Measurements from ENCODE around the gene PKP4. TPM values are rescaled to one million over a fixed set of nuclear protein-coding genes. Genes with fewer than 3 reads are reported as not detected.

The PKP4 gene
- total and polyA plus RNA-seq, 9 of the 15 experiments (the other 6 are each of a cell fraction or from before 2014, with no cell fraction given) = 24.6 to 99.1 (median 74.0) TPM

DNA sequence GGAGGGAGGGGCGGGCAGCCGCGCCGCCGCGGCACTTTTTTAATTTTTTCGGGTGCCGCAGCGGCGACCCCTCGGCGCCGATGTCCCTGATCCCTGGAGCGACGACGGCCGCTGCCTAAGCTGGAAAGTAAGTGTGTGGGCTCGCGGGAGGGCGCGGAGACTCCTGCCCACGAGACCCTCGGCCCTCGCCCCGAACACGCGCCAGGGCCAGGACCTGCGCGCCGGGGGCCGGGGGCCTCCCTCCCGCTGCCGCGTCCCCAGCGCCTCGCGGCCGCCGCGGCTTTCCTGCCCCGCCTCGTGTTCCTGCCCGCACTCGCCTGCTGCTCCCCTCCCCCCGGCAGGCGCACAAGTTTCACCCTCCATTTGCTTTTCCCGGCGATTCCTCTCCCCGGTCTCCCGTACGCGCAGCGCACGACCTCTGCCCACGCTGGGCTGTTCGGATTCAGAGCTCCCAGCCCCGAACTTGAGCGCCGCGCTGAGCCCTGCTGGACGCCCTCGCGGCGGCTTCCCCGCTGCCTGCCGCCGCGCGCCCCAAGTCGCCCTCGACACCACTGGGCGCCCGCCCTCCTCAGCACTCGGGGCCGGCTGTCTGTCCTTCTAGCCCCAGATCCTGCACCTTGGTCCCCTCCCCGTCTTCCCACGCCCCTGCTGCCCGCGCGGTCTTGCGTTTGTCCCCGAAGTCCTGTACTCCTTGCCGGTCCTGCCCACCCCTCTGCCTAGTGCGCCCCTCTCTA, 507 bp downstream of the PKP4 start (continued):
- TF ChIP-seq, protein P1, sequence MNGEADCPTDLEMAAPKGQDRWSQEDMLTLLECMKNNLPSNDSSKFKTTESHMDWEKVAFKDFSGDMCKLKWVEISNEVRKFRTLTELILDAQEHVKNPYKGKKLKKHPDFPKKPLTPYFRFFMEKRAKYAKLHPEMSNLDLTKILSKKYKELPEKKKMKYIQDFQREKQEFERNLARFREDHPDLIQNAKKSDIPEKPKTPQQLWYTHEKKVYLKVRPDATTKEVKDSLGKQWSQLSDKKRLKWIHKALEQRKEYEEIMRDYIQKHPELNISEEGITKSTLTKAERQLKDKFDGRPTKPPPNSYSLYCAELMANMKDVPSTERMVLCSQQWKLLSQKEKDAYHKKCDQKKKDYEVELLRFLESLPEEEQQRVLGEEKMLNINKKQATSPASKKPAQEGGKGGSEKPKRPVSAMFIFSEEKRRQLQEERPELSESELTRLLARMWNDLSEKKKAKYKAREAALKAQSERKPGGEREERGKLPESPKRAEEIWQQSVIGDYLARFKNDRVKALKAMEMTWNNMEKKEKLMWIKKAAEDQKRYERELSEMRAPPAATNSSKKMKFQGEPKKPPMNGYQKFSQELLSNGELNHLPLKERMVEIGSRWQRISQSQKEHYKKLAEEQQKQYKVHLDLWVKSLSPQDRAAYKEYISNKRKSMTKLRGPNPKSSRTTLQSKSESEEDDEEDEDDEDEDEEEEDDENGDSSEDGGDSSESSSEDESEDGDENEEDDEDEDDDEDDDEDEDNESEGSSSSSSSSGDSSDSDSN (IDR thresholded peaks at IDR 0.05; ENCODE audit: borderline replicate concordance in 1 of 2, low read depth in 2 of 2, low read length in 2 of 2) = no peak; a peak in 2 of 4 replicates
- TF ChIP-seq TSC22D4 (tag; IDR thresholded peaks at IDR 0.05) (no peak), ZNF699 (CRISPR knock-in tag; IDR thresholded peaks at IDR 0.05; ENCODE audit: insufficient replicate concordance) (no peak), KLF6 (CRISPR knock-in tag; IDR thresholded peaks at IDR 0.05; ENCODE audit: borderline replicate concordance) (no peak), ZNF717 (CRISPR knock-in tag; IDR thresholded peaks at IDR 0.05) (no peak), GABPB2 (CRISPR knock-in tag; conservative IDR thresholded peaks at IDR 0.05) (no peak), TCF7 (IDR thresholded peaks at IDR 0.05; ENCODE audit: borderline replicate concordance) (no peak), SPI1 (IDR thresholded peaks at IDR 0.05; ENCODE audit: borderline replicate concordance, low read depth, low read length) (no peak), ZZZ3 (IDR thresholded peaks at IDR 0.05) (no peak), PTTG1 (tag; IDR thresholded peaks at IDR 0.05; ENCODE audit: low read depth) (no peak), NCOR1 (IDR thresholded peaks at IDR 0.05) (0 out of 2 replicates have a peak, but pooled peaks have one; percentile 6), ZNF695 (CRISPR knock-in tag; IDR thresholded peaks at IDR 0.05) (no peak), FOXJ3 (CRISPR knock-in tag; IDR thresholded peaks at IDR 0.05) (no peak), ZNF24 (IDR thresholded peaks at IDR 0.05) (0 out of 2 replicates have a peak, but pooled peaks have one; percentile 18), MCM7 (IDR thresholded peaks at IDR 0.05) (no peak), SRSF3 (IDR thresholded peaks at IDR 0.05; ENCODE audit: insufficient read depth, low read length) (no peak), ETS1 (conservative IDR thresholded peaks at IDR 0.05; ENCODE audit: control insufficient read depth, low read depth, low read length) (0 out of 2 replicates have a peak, but pooled peaks have one; percentile 27), CCAR2 (IDR thresholded peaks at IDR 0.05; ENCODE audit: low read depth, low read length) (no peak), SMARCA4 (IDR thresholded peaks at IDR 0.05) (peak; percentile 27; the same call in 1 of the 2 replicates), SIRT6 (IDR thresholded peaks at IDR 0.05; ENCODE audit: low read depth, low read length) (no peak)
- TF ChIP-seq, protein P2, sequence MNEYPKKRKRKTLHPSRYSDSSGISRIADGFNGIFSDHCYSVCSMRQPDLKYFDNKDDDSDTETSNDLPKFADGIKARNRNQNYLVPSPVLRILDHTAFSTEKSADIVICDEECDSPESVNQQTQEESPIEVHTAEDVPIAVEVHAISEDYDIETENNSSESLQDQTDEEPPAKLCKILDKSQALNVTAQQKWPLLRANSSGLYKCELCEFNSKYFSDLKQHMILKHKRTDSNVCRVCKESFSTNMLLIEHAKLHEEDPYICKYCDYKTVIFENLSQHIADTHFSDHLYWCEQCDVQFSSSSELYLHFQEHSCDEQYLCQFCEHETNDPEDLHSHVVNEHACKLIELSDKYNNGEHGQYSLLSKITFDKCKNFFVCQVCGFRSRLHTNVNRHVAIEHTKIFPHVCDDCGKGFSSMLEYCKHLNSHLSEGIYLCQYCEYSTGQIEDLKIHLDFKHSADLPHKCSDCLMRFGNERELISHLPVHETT (CRISPR knock-in tag; conservative IDR thresholded peaks at IDR 0.05 in 1 of 2, IDR thresholded peaks at IDR 0.05 in 1 of 2) = peak in 1 of 2 experiments; percentile 2; a peak in 1 of 4 replicates
- TF ChIP-seq, protein P3, sequence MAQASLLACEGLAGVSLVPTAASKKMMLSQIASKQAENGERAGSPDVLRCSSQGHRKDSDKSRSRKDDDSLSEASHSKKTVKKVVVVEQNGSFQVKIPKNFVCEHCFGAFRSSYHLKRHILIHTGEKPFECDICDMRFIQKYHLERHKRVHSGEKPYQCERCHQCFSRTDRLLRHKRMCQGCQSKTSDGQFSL (CRISPR knock-in tag; IDR thresholded peaks at IDR 0.05) = peak; percentile 52; the same call in 1 of the 2 replicates
- TF ChIP-seq, protein P3 (tag; IDR thresholded peaks at IDR 0.05) = no peak
